Thyroid gland (tissue), 4 donors: Measurements from ENCODE around the gene TNFAIP1. TPM values are rescaled to one million over a fixed set of nuclear protein-coding genes. Genes with fewer than 3 reads are reported as not detected.
"Not testable (repeated sequence)": the region's sequence is repeated elsewhere in the genome, so short reads cannot be mapped to it uniquely, and the experiment has no call there.

Experiments used
- DNase-seq, 2 donors: peaks; one replicate each; pipeline ENCODE4 v3.0.0-alpha.2; 2019
- H3K27ac ChIP-seq, 3 donors: fragments of 200-600 bp; sonication (generic); 1 replicate in 2 of 3; 2 replicates in 1 of 3; pipeline ENCODE4 v1.5.1; 2016 to 2019; ENCODE audit warnings: mild to moderate bottlenecking in 1 of 3, moderate library complexity in 1 of 3
- H3K27me3 ChIP-seq: fragments of 200-600 bp; sonication (generic); one replicate; pipeline ENCODE4 v1.5.1; 2019
- H3K36me3 ChIP-seq, 2 donors: fragments of 200-600 bp; sonication (generic); one replicate each; pipeline ENCODE4 v1.5.1; 2016 to 2019
- H3K4me1 ChIP-seq, 2 donors: fragments of 200-600 bp; sonication (generic); one replicate each; pipeline ENCODE4 v1.5.1; 2017 to 2019
- H3K4me3 ChIP-seq, 3 donors: fragments of 200-600 bp; sonication (generic); replicated peaks in 1 of 3; 1 replicate in 2 of 3; 2 replicates in 1 of 3; pipeline ENCODE4 v1.5.1; 2016; ENCODE audit warnings: mild to moderate bottlenecking in 1 of 3
- H3K9me3 ChIP-seq: fragments of 200-600 bp; sonication (generic); one replicate; pipeline ENCODE4 v1.5.1; 2017
- POLR2A ChIP-seq, 2 donors: fragments of 450-650 bp; IDR thresholded peaks; one replicate each; pipeline ENCODE4 v1.6.1; 2017; ENCODE audit warnings: antibody characterized with exemption in 2 of 2, mild to moderate bottlenecking in 2 of 2, moderate library complexity in 1 of 2
- WGBS, 2 donors: methylation state at CpG; one replicate each; pipeline ENCODE4 v1.1.5; 2017; 5-methylcytosine and 5-hydroxymethylcytosine counted together
- intact Hi-C: fragments of 100-400 bp; cut with DNase I; formaldehyde crosslinking; loops from one replicate; pipeline ENCODE4 v1.15.1; 2023
- total RNA-seq, 4 donors: library from RNA; depleted of rRNA; stranded (reverse); fragments of >200 nt; gene quantifications; one replicate each; pipeline ENCODE4 v1.2.3, GENCODE V29; 2016
- TF ChIP-seq, protein P1 (sequence below), 6 experiments: fragments of 200-600 bp in 3 of 6; fragments of 450-650 bp in 3 of 6; sonication (generic) in 3 of 6; IDR thresholded peaks; one replicate each; pipeline ENCODE4 v1.5.1; 2016 to 2019; ENCODE audit warnings: antibody characterized with exemption in 6 of 6, mild to moderate bottlenecking in 2 of 6, inconsistent platforms in 1 of 6, moderate library complexity in 1 of 6

The TNFAIP1 gene, protein sequence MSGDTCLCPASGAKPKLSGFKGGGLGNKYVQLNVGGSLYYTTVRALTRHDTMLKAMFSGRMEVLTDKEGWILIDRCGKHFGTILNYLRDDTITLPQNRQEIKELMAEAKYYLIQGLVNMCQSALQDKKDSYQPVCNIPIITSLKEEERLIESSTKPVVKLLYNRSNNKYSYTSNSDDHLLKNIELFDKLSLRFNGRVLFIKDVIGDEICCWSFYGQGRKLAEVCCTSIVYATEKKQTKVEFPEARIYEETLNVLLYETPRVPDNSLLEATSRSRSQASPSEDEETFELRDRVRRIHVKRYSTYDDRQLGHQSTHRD
- total RNA-seq: 10 to 100 TPM; 28.4 to 36.9 (median 35.8) TPM

- Histone ChIP-seq H3K9me3 (no peaks in the 10 kb centered on the region), H3K4me3 (peak within 1 kb of the TSS; percentile 80 to 91 (median 91)), H3K27me3 (no peaks in the 10 kb centered on the region), H3K27ac (peak within 1 kb of the TSS; percentile 83 to 95 (median 91)), H3K36me3 (peaks cover 9 to 23% of the 10 kb centered on the region in 2 donors), H3K4me1 (peaks cover 11 to 35% of the 10 kb centered on the region in 2 donors)
- intact Hi-C loops: loop anchor here (10.0 kb wide), 1 partner anchor 619 kb away; the partner anchor contains the start of gene PHF12
- 0% methylated on average over 11 to 26 of the region's 62 CpGs for WGBS, 2 donors
- DNase-seq: peak; percentile 99
- TF ChIP-seq POLR2A (IDR thresholded peaks at IDR 0.05): peak; percentile 48 to 91
- TF ChIP-seq, protein P1, sequence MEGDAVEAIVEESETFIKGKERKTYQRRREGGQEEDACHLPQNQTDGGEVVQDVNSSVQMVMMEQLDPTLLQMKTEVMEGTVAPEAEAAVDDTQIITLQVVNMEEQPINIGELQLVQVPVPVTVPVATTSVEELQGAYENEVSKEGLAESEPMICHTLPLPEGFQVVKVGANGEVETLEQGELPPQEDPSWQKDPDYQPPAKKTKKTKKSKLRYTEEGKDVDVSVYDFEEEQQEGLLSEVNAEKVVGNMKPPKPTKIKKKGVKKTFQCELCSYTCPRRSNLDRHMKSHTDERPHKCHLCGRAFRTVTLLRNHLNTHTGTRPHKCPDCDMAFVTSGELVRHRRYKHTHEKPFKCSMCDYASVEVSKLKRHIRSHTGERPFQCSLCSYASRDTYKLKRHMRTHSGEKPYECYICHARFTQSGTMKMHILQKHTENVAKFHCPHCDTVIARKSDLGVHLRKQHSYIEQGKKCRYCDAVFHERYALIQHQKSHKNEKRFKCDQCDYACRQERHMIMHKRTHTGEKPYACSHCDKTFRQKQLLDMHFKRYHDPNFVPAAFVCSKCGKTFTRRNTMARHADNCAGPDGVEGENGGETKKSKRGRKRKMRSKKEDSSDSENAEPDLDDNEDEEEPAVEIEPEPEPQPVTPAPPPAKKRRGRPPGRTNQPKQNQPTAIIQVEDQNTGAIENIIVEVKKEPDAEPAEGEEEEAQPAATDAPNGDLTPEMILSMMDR (IDR thresholded peaks at IDR 0.05): peak in 1 of 6 experiments; percentile 27
Observed at GRCh38 chr17:28335201-28335958, at the start of gene TNFAIP1, which contains the start of gene IFT20. Gene TNFAIP1 (plus strand): TSS chr17:28335761. CDS start chr17:28339522, 3,761 bp downstream. Gene IFT20 (minus strand): TSS chr17:28335472. CDS start chr17:28331985, 3,487 bp downstream.

DNA sequence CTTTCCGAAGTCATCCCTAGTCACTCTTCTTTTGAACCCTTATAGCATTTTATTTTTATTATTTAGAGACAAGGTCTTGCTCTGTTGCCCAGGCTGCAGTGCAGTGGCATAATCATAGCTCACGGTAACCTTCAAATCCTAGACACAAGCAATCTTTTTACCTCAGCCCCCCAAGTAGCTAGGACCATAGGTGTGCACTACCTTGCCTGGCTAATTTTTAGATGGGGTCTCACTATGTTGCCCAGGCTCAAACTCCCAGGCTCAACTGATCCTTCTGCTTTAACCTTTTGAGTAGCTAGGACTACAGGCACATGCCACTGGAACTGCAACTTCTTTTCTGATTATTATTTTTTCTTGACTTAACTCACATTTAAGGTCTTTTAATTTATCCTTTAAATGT lies 49.6 kb upstream of the TNFAIP1 start:
- peaks cover 0 to 5% of the 10 kb centered on the region in 2 donors for H3K4me1 ChIP-seq
- no peaks in the 10 kb centered on the region for H3K36me3 ChIP-seq
- TF ChIP-seq POLR2A (IDR thresholded peaks at IDR 0.05): no peak
- TF ChIP-seq, protein P1 (IDR thresholded peaks at IDR 0.05): no peak
- DNase-seq: no peak
- intact Hi-C loops: no loop called here
- no peaks in the 10 kb centered on the region for H3K27me3 ChIP-seq
- no peak overlapping the region for H3K27ac ChIP-seq
- no peak overlapping the region for H3K4me3 ChIP-seq
- WGBS, 2 donors: 77 to 93% methylated on average over 2 of the region's 2 CpGs
- no peaks in the 10 kb centered on the region for H3K9me3 ChIP-seq

DNA sequence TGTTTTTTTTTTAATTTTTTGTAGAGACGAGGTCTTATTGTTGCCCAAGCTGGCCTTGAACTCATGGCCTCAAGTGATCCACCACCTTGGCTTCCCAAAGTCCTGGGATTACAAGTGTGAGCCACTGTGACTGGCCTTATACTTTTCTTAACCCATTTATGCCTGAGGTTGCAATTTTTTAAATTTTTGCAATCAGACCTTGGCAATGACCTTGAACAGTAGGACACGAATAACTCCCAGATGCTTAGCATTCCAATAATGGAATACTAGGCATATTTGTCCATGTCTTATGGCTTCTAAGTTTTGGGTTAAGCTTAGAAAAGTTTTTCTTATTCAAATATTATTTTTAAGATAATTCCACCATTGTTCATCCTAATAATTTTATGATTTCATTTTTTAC lies 44.9 kb upstream of the TNFAIP1 start:
- H3K4me1 ChIP-seq: no peaks in the 10 kb centered on the region
- intact Hi-C loops: no loop called here
- H3K4me3 ChIP-seq: no peak overlapping the region
- H3K9me3 ChIP-seq: no peaks in the 10 kb centered on the region
- DNase-seq: no peak
- H3K27me3 ChIP-seq: no peaks in the 10 kb centered on the region
- no peaks in the 10 kb centered on the region for H3K36me3 ChIP-seq
- TF ChIP-seq POLR2A (IDR thresholded peaks at IDR 0.05): no peak
- TF ChIP-seq, protein P1 (IDR thresholded peaks at IDR 0.05): no peak
- 67 to 77% methylated on average over 2 of the region's 2 CpGs for WGBS, 2 donors
- no peak overlapping the region for H3K27ac ChIP-seq

DNA sequence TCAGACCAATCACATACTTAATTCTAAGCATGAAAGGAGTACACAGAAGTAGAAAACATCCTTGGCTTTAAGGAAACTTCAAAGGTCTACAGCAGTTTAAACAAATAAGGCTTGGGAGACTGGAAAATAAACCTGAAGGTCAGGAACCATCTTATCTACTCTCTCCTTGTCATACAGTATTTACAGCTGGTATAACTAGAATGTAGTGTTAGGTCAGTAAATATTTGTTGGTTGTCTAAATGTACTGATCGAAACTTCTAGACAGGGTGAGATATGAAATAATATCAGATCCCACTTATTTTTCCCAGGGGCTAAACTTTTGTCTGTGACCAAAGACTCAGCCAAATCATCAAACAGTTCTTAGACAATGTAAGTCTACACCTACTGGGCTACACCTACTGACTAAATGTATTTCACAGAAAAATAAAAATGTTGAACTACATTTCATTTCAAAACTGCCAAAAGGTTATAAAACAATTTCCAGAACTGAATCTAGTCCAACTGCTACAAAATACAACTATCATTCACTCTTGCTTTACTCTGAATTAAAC lies 43.7 kb upstream of the TNFAIP1 start:
- no peak for DNase-seq
- 88 to 91% methylated on average over 1 of the region's 1 CpG for WGBS, 2 donors
- no peak overlapping the region for H3K27ac ChIP-seq
- no peak overlapping the region for H3K4me3 ChIP-seq
- no peaks in the 10 kb centered on the region for H3K36me3 ChIP-seq
- H3K27me3 ChIP-seq: no peaks in the 10 kb centered on the region
- H3K4me1 ChIP-seq: no peaks in the 10 kb centered on the region
- no peak for TF ChIP-seq POLR2A (IDR thresholded peaks at IDR 0.05)
- TF ChIP-seq, protein P1 (IDR thresholded peaks at IDR 0.05): no peak
- intact Hi-C loops: no loop called here
- H3K9me3 ChIP-seq: no peaks in the 10 kb centered on the region

GRCh38 chr17:28292878-28293277 lies 42.7 kb upstream of the TNFAIP1 start:
- DNase-seq, H3K27ac ChIP-seq, H3K4me1 ChIP-seq, H3K27me3 ChIP-seq, H3K4me3 ChIP-seq, H3K9me3 ChIP-seq, intact Hi-C loops, H3K36me3 ChIP-seq: not testable (repeated sequence)
- 74 to 82% methylated on average over 12 of the region's 12 CpGs for WGBS, 2 donors
